22Rv1 (cell line): ENCODE measurements around the gene LRRC23.

ENCODE experiments used
- ZFX ChIP-seq: fragments of 450-650 bp; IDR thresholded peaks from 2 replicates; pipeline ENCODE4 v1.6.1; 2017; ENCODE audit warnings: antibody characterized with exemption, borderline replicate concordance
- TF ChIP-seq, protein P1 (sequence below): fragments of 450-650 bp; IDR thresholded peaks from 2 replicates; pipeline ENCODE4 v1.5.1; 2017; ENCODE audit warnings: mild to moderate bottlenecking

DNA sequence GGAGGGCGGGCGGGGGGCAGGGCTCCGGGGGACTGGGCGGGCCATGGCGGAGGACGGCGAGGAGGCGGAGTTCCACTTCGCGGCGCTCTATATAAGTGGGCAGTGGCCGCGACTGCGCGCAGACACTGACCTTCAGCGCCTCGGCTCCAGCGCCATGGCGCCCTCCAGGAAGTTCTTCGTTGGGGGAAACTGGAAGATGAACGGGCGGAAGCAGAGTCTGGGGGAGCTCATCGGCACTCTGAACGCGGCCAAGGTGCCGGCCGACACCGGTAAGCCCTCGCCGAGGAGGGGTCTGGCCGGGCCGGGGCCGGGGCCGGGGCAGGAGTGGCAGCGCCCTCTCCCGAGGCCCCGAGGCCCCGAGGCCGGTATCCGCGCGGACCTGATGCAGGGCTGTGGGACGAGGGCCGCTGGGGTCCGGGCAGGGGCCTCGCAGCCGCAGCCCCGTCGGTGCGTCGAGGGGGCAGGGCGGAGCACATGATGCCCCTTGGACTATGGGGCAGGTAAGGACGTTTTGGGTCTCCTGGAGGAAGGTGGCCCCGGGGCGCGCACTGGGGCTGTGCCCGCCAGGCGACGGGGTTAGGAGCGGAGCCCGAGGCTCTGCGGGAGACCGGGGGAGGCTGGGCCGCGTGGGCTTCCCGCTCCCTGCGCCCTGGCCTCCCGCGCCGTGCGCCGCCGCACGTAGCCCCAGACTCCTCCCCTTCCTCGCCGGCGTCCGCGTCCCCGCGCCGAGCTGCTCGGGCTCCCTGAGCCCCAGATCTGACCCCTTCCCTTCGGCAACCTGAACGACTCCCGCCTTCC, 37.0 kb upstream of the LRRC23 start, which contains the start of gene TPI1:
- TF ChIP-seq, protein P1, sequence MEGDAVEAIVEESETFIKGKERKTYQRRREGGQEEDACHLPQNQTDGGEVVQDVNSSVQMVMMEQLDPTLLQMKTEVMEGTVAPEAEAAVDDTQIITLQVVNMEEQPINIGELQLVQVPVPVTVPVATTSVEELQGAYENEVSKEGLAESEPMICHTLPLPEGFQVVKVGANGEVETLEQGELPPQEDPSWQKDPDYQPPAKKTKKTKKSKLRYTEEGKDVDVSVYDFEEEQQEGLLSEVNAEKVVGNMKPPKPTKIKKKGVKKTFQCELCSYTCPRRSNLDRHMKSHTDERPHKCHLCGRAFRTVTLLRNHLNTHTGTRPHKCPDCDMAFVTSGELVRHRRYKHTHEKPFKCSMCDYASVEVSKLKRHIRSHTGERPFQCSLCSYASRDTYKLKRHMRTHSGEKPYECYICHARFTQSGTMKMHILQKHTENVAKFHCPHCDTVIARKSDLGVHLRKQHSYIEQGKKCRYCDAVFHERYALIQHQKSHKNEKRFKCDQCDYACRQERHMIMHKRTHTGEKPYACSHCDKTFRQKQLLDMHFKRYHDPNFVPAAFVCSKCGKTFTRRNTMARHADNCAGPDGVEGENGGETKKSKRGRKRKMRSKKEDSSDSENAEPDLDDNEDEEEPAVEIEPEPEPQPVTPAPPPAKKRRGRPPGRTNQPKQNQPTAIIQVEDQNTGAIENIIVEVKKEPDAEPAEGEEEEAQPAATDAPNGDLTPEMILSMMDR, result peak; percentile 19; the same call in 1 of the 2 replicates
- TF ChIP-seq ZFX, result no peak
